GM10266 (cell line): Measurements from ENCODE around the gene ODAD2.

Source experiments
- DNase-seq: peaks from one replicate; pipeline ENCODE4 v3.0.0; 2012; ENCODE audit errors: extremely low spot score
- CTCF ChIP-seq: IDR thresholded peaks from 2 replicates; pipeline ENCODE4 v1.5.1; 2012; ENCODE audit warnings: mild to moderate bottlenecking, low read depth; ENCODE audit not compliant: control insufficient read depth, insufficient read depth; ENCODE audit errors: missing control alignments

ODAD2 gene

GRCh38 chr10:27884185-27884641, 114.7 kb downstream of the ODAD2 start:
- DNase-seq = no peak
- TF ChIP-seq CTCF = no peak

GRCh38 chr10:27878281-27878680, 120.6 kb downstream of the ODAD2 start:
- no peak for DNase-seq

GRCh38 chr10:27865221-27865635, 133.7 kb downstream of the ODAD2 start:
- TF ChIP-seq CTCF = no peak
- DNase-seq = no peak

More at GRCh38 chr10:27878281-27878680, 120.6 kb downstream of the ODAD2 start:
- no peak for TF ChIP-seq CTCF

- no peak for TF ChIP-seq CTCF
- DNase-seq = no peak
These were observed 137.1 kb downstream of the ODAD2 start for GRCh38 chr10:27861781-27862180.

- TF ChIP-seq CTCF = no peak
- no peak for DNase-seq
These were observed 141.3 kb downstream of the ODAD2 start for GRCh38 chr10:27857616-27858015.

- DNase-seq = no peak
- TF ChIP-seq CTCF = no peak
These were observed 154.7 kb downstream of the ODAD2 start for GRCh38 chr10:27844223-27844622.

GRCh38 chr10:27838901-27839300, 160.0 kb downstream of the ODAD2 start:
- no peak for DNase-seq
- TF ChIP-seq CTCF = no peak

- no peak for DNase-seq
- TF ChIP-seq CTCF = no peak
These were observed 160.5 kb downstream of the ODAD2 start for GRCh38 chr10:27838361-27838760.
